Osteocyte (in vitro differentiated cells): ENCODE measurements around the gene INTS3. TPM values are rescaled to one million over a fixed set of nuclear protein-coding genes. Genes with fewer than 3 reads are reported as not detected.

Experiments used
- DNase-seq: peaks from one replicate; pipeline ENCODE4 v3.0.0; 2021; ENCODE audit warnings: mixed read lengths; ENCODE audit not compliant: unreplicated experiment; ENCODE audit errors: extremely low spot score
- H3K27ac Mint-ChIP-seq: one replicate; pipeline ENCODE4 v1.8.0; 2021; ENCODE audit warnings: mild to moderate bottlenecking, mixed read lengths; ENCODE audit not compliant: unreplicated experiment
- H3K27me3 Mint-ChIP-seq: one replicate; pipeline ENCODE4 v1.8.0; 2021; ENCODE audit warnings: mixed read lengths; ENCODE audit not compliant: unreplicated experiment
- H3K36me3 Mint-ChIP-seq: one replicate; pipeline ENCODE4 v1.8.0; 2021; ENCODE audit warnings: mixed read lengths; ENCODE audit not compliant: unreplicated experiment
- H3K4me1 Mint-ChIP-seq: one replicate; pipeline ENCODE4 v1.8.0; 2021; ENCODE audit warnings: mixed read lengths; ENCODE audit not compliant: unreplicated experiment
- H3K4me3 Mint-ChIP-seq: one replicate; pipeline ENCODE4 v1.8.0; 2021; ENCODE audit warnings: mild to moderate bottlenecking, moderate library complexity, mixed read lengths; ENCODE audit not compliant: unreplicated experiment
- H3K9me3 Mint-ChIP-seq: one replicate; pipeline ENCODE4 v1.8.0; 2021; ENCODE audit warnings: mixed read lengths; ENCODE audit not compliant: unreplicated experiment
- total RNA-seq: library from RNA; stranded (reverse); gene quantifications from 2 replicates; pipeline ENCODE4 v1.2.1, GENCODE V29; 2021
- TF ChIP-seq, protein P1 (sequence below): fragments of 200-600 bp; sonication (generic); IDR thresholded peaks from 2 replicates; pipeline ENCODE4 v1.5.0; 2021; ENCODE audit warnings: antibody characterized with exemption, mild to moderate bottlenecking, moderate library complexity

The INTS3 gene
- total RNA-seq, 1 donor from 2014 or later = 65.9 TPM

GRCh38 chr1:153770797-153771196, 42.9 kb downstream of the INTS3 start:
- no peaks in the 10 kb centered on the region for H3K9me3 Mint-ChIP-seq
- H3K36me3 Mint-ChIP-seq = peaks cover 30% of the 10 kb centered on the region
- no peaks in the 10 kb centered on the region for H3K27me3 Mint-ChIP-seq
- no peak overlapping the region for H3K27ac Mint-ChIP-seq
- H3K4me1 Mint-ChIP-seq = peaks cover 15% of the 10 kb centered on the region
- H3K4me3 Mint-ChIP-seq = no peak overlapping the region
- TF ChIP-seq, protein P1, sequence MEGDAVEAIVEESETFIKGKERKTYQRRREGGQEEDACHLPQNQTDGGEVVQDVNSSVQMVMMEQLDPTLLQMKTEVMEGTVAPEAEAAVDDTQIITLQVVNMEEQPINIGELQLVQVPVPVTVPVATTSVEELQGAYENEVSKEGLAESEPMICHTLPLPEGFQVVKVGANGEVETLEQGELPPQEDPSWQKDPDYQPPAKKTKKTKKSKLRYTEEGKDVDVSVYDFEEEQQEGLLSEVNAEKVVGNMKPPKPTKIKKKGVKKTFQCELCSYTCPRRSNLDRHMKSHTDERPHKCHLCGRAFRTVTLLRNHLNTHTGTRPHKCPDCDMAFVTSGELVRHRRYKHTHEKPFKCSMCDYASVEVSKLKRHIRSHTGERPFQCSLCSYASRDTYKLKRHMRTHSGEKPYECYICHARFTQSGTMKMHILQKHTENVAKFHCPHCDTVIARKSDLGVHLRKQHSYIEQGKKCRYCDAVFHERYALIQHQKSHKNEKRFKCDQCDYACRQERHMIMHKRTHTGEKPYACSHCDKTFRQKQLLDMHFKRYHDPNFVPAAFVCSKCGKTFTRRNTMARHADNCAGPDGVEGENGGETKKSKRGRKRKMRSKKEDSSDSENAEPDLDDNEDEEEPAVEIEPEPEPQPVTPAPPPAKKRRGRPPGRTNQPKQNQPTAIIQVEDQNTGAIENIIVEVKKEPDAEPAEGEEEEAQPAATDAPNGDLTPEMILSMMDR = no peak
- no peak for DNase-seq

- Mint-ChIP-seq H3K27ac (no peak overlapping the region), H3K4me1 (peaks cover 15% of the 10 kb centered on the region), H3K27me3 (no peaks in the 10 kb centered on the region), H3K9me3 (no peaks in the 10 kb centered on the region), H3K4me3 (no peak overlapping the region), H3K36me3 (peaks cover 30% of the 10 kb centered on the region)
- TF ChIP-seq, protein P1 = no peak
- no peak for DNase-seq
These were observed 43.4 kb downstream of the INTS3 start for GRCh38 chr1:153771261-153771660.

GRCh38 chr1:153771841-153772593, 44.2 kb downstream of the INTS3 start:
- H3K27ac Mint-ChIP-seq = no peak overlapping the region
- TF ChIP-seq, protein P1 = peak; percentile 52
- no peaks in the 10 kb centered on the region for H3K27me3 Mint-ChIP-seq
- H3K4me3 Mint-ChIP-seq = no peak overlapping the region
- H3K9me3 Mint-ChIP-seq = no peaks in the 10 kb centered on the region
- H3K36me3 Mint-ChIP-seq = peaks cover 29% of the 10 kb centered on the region
- no peak for DNase-seq
- H3K4me1 Mint-ChIP-seq = peaks cover 19% of the 10 kb centered on the region

DNA sequence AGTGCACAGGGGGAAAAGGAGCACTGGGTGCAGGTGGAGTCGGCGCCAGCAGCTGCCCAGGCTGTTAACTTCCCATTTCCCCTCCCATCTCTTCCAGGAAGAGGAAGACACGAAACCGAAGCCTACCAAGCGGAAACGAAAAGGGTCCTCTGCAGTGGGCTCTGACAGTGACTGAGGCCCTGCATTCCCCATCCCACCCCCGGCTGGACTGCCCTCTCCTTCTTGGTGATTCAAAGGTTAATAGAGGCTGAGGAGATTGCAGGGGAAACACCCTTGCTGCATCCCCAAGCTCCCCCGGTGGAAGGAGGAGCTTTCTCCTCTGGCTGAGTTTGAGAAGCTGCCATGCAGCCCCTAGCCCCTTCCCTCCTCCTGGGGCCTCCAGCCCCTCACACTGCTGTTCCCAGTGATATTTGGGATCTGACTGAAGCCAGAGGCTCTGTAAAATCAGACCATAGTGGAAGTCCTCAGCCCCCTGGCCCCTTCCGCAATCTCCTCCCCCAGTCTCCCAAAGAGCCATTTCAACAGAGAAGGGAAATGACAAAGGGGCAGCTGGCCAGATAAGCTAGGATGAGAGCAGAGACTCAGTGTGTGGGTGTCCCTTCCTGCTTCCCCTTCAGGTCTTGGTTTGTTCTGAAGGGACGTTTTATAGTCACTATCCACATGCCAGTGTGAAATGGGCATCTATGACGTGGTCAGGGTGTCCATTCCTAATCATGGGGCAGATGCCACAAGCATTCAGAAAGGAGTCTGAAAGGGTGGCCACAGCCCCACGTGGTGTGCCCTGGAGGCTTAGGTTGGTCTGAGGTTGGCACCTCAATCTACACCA, 45.5 kb downstream of the INTS3 start:
- H3K27ac Mint-ChIP-seq = no peak overlapping the region

More for the DNA sequence above, 45.5 kb downstream of the INTS3 start:
- peaks cover 23% of the 10 kb centered on the region for H3K4me1 Mint-ChIP-seq
- DNase-seq = no peak
- H3K27me3 Mint-ChIP-seq = no peaks in the 10 kb centered on the region
- peaks cover 19% of the 10 kb centered on the region for H3K36me3 Mint-ChIP-seq
- no peak overlapping the region for H3K4me3 Mint-ChIP-seq
- TF ChIP-seq, protein P1 = no peak
- no peaks in the 10 kb centered on the region for H3K9me3 Mint-ChIP-seq
